ENCODE results near the gene CNOT6L. TPM values are rescaled to one million over a fixed set of nuclear protein-coding genes. Genes with fewer than 3 reads are reported as not detected.

Gene CNOT6L
- total and polyA plus RNA-seq, 2 donors (not counting 1 experiment from before 2014, with no cell fraction given) = 11.4 to 12.7 TPM

- TF ChIP-seq EZH2 (IDR thresholded peaks at IDR 0.05; ENCODE audit: low read length, missing control alignments) = no peak
- TF ChIP-seq, protein P1, sequence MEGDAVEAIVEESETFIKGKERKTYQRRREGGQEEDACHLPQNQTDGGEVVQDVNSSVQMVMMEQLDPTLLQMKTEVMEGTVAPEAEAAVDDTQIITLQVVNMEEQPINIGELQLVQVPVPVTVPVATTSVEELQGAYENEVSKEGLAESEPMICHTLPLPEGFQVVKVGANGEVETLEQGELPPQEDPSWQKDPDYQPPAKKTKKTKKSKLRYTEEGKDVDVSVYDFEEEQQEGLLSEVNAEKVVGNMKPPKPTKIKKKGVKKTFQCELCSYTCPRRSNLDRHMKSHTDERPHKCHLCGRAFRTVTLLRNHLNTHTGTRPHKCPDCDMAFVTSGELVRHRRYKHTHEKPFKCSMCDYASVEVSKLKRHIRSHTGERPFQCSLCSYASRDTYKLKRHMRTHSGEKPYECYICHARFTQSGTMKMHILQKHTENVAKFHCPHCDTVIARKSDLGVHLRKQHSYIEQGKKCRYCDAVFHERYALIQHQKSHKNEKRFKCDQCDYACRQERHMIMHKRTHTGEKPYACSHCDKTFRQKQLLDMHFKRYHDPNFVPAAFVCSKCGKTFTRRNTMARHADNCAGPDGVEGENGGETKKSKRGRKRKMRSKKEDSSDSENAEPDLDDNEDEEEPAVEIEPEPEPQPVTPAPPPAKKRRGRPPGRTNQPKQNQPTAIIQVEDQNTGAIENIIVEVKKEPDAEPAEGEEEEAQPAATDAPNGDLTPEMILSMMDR (conservative IDR thresholded peaks at IDR 0.05 in 1 of 2, IDR thresholded peaks at IDR 0.05 in 1 of 2; ENCODE audit: low read depth in 1 of 2, low read length in 2 of 2) = no peak
- Histone ChIP-seq H3K27ac (ENCODE audit: insufficient read depth, low read length) (no peak overlapping the region), H3K27me3 (ENCODE audit: control insufficient read depth, insufficient read depth, low read length) (no peaks in the 10 kb centered on the region), H3K9ac (ENCODE audit: insufficient read depth, low read length) (no peak overlapping the region), H3K79me2 (ENCODE audit: control insufficient read depth, insufficient read depth, low read length) (no peaks in the 10 kb centered on the region), H3K4me1 (ENCODE audit: control insufficient read depth, extremely low read depth, insufficient read depth, low read length) (no peaks in the 10 kb centered on the region), H3K4me3 (replicated peaks in 1 of 4; ENCODE audit: control extremely low read depth in 1 of 4, insufficient read depth in 1 of 4, low read depth in 3 of 4, low read length in 4 of 4) (no peak overlapping the region), H3K36me3 (ENCODE audit: control insufficient read depth, insufficient read depth, low read length) (no peaks in the 10 kb centered on the region), H3K9me3 (ENCODE audit: control insufficient read depth, insufficient read depth, low read depth, low read length) (no peaks in the 10 kb centered on the region), H2AFZ (ENCODE audit: low read length) (no peak overlapping the region), H3K4me2 (ENCODE audit: extremely low read depth, insufficient read depth, low read length) (no peak overlapping the region), H4K20me1 (ENCODE audit: control insufficient read depth, extremely low read depth, insufficient read depth, low read length) (no peaks in the 10 kb centered on the region)
- DNase-seq (ENCODE audit: low read depth in 2 of 2) = peak; percentile 59 to 71
These were observed 84.2 kb downstream of the CNOT6L start for GRCh38 chr4:77734928-77735327.

DNA sequence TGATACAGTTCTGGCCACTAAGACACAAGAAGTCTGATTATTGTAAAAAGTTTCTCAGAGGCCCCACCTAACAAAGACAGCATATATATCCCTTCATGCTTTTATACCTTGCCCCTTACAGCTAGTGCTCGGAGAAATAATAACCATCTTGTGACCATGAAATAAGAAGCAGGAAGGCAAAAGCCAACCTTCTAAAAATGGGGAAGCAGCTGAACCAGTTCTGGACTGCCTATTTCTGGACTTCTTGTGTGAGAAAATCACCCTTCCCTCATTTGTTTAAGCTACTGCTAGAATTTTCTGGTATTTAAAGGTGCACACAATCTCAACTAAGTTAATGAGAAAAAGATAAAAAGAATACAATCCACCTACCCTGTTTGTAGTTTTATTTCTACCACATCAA is 87.5 kb downstream of the CNOT6L start:
- Histone ChIP-seq H3K9ac (ENCODE audit: insufficient read depth, low read length) (no peak overlapping the region), H3K4me2 (ENCODE audit: extremely low read depth, insufficient read depth, low read length) (no peak overlapping the region), H3K36me3 (ENCODE audit: control insufficient read depth, insufficient read depth, low read length) (no peaks in the 10 kb centered on the region), H2AFZ (ENCODE audit: low read length) (no peak overlapping the region), H3K4me3 (replicated peaks in 1 of 4; ENCODE audit: control extremely low read depth in 1 of 4, insufficient read depth in 1 of 4, low read depth in 3 of 4, low read length in 4 of 4) (no peak overlapping the region), H4K20me1 (ENCODE audit: control insufficient read depth, extremely low read depth, insufficient read depth, low read length) (no peaks in the 10 kb centered on the region), H3K27me3 (ENCODE audit: control insufficient read depth, insufficient read depth, low read length) (no peaks in the 10 kb centered on the region), H3K4me1 (ENCODE audit: control insufficient read depth, extremely low read depth, insufficient read depth, low read length) (no peaks in the 10 kb centered on the region), H3K9me3 (ENCODE audit: control insufficient read depth, insufficient read depth, low read depth, low read length) (no peaks in the 10 kb centered on the region), H3K27ac (ENCODE audit: insufficient read depth, low read length) (no peak overlapping the region), H3K79me2 (ENCODE audit: control insufficient read depth, insufficient read depth, low read length) (no peaks in the 10 kb centered on the region)
- no peak for DNase-seq (ENCODE audit: low read depth in 2 of 2)
- TF ChIP-seq, protein P1 (conservative IDR thresholded peaks at IDR 0.05 in 1 of 2, IDR thresholded peaks at IDR 0.05 in 1 of 2; ENCODE audit: low read depth in 1 of 2, low read length in 2 of 2) = no peak
- no peak for TF ChIP-seq EZH2 (IDR thresholded peaks at IDR 0.05; ENCODE audit: low read length, missing control alignments)

- no peak for DNase-seq (ENCODE audit: low read depth in 2 of 2)
- H3K9me3 ChIP-seq (ENCODE audit: control insufficient read depth, insufficient read depth, low read depth, low read length) = no peaks in the 10 kb centered on the region
- H2AFZ ChIP-seq (ENCODE audit: low read length) = no peak overlapping the region
- H4K20me1 ChIP-seq (ENCODE audit: control insufficient read depth, extremely low read depth, insufficient read depth, low read length) = no peaks in the 10 kb centered on the region
- no peak overlapping the region for H3K4me3 ChIP-seq (replicated peaks in 1 of 4; ENCODE audit: control extremely low read depth in 1 of 4, insufficient read depth in 1 of 4, low read depth in 3 of 4, low read length in 4 of 4)
- no peaks in the 10 kb centered on the region for H3K79me2 ChIP-seq (ENCODE audit: control insufficient read depth, insufficient read depth, low read length)
- no peak overlapping the region for H3K4me2 ChIP-seq (ENCODE audit: extremely low read depth, insufficient read depth, low read length)
- no peaks in the 10 kb centered on the region for H3K36me3 ChIP-seq (ENCODE audit: control insufficient read depth, insufficient read depth, low read length)
- no peaks in the 10 kb centered on the region for H3K27me3 ChIP-seq (ENCODE audit: control insufficient read depth, insufficient read depth, low read length)
- H3K9ac ChIP-seq (ENCODE audit: insufficient read depth, low read length) = no peak overlapping the region
- no peak for TF ChIP-seq EZH2 (IDR thresholded peaks at IDR 0.05; ENCODE audit: low read length, missing control alignments)
- TF ChIP-seq, protein P1 (conservative IDR thresholded peaks at IDR 0.05 in 1 of 2, IDR thresholded peaks at IDR 0.05 in 1 of 2; ENCODE audit: low read depth in 1 of 2, low read length in 2 of 2) = no peak
- H3K27ac ChIP-seq (ENCODE audit: insufficient read depth, low read length) = no peak overlapping the region
- H3K4me1 ChIP-seq (ENCODE audit: control insufficient read depth, extremely low read depth, insufficient read depth, low read length) = no peaks in the 10 kb centered on the region
These were observed 90.7 kb downstream of the CNOT6L start for GRCh38 chr4:77728420-77728819.
